NCI-H2196 (cell line): ENCODE measurements around the gene NAA40.
"Not testable (repeated sequence)": the region's sequence is repeated elsewhere in the genome, so short reads cannot be mapped to it uniquely, and the experiment has no call there.

Experiments used
- DNase-seq: peaks from one replicate; lab custom pipeline; 2025; ENCODE audit not compliant: unreplicated experiment; lab: John Stamatoyannopoulos, UW

NAA40 gene

DNA sequence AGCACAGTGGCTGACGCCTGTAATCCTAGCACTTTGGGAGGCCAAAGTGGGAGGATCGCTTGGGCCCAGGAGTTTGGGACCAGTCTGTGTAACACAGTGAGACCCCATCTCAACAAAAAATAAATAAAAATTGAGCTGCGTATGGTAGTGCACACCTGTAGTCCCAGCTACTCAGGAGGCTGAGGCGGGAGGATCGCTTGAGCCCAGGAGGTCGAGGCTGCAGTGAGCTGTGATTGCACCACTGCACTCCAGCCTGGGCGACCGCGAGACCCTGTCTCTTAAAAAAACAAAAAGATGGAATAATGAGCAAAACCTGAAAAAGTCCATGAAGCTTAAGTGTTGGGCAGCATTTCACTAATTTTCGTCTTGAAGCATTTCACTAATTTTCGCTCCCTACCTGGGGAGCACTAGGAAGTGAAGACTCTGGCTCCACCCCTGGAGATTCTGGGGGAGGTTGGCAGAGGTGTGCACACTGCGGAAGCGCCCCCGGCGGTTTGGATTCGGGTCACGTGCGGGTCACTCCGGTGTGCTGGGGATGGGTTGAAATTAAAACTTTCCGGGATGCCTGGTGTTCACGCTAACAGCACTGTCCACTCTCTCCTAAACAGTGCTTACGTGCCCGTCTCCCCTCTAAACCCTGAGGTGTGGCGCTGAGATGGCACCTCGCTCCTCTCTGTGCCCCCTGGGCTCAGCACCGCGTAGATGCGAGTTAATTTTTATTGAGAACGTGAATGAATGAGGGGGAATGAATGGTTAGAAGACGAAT, 906 bp upstream of the NAA40 start:
- DNase-seq, result peak; percentile 61

DNA sequence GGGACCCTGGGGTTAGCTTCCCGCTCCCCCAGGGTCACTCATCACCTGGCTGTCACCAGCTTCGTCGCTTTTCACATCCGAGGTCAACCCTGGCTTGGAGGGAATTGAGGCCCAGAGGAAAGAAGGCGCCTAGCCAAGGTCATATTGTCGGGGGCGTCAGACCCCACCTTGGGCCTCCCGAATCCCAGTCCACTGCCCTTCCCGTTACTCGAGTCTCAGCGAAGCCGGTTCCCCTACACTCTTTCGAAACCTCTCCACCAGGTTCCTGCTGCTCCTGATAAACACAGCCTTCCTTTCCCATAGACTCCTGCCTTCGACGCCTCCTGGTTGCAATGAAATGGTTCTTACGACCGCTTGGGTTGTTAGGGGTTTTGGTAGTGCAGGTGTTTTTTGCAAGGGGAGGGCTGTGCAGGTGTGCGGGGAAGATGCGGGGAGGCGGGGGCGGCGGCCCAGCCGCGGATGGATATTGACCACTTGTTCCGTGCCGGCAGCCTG, 642 bp downstream of the NAA40 start:
- DNase-seq, result no peak

DNA sequence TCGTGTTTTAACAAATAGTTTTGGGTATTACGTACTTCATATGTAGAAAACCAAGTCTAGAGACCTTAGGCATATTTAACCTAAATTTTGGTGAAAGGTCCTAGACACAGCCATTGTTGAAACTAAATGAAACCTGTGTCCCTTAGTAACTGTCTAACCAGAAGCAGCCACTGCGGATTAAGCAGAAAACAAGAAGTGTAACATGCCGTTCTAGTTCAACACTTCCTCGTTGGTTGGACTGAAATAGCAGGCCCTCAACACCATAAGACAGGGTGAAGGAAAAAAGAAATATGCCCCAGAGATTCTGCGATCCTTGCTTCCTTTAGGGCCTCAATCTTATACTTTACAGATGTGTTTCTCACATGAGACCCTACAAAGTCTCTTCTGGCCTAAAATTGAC, 2.0 kb downstream of the NAA40 start:
- DNase-seq, result no peak

DNA sequence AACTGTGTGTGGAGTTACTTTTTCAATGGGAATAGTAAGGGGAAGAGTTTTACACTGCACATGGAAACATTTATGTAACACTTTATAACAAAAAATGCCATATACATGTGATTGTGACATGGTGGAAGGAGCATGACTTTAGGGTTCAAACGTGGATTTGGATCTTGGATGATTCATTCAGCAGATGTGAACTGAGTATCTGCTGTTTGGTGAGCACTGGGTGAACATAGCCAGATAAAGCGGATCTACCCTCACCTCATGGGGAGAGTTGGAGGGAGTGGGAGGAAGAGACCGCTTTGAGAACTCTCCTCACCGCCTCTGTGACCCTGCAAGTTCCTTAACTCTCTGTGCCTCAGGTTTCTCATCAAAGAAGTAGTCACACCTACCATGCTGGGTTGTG, 3.1 kb downstream of the NAA40 start:
- DNase-seq, result no peak

DNA sequence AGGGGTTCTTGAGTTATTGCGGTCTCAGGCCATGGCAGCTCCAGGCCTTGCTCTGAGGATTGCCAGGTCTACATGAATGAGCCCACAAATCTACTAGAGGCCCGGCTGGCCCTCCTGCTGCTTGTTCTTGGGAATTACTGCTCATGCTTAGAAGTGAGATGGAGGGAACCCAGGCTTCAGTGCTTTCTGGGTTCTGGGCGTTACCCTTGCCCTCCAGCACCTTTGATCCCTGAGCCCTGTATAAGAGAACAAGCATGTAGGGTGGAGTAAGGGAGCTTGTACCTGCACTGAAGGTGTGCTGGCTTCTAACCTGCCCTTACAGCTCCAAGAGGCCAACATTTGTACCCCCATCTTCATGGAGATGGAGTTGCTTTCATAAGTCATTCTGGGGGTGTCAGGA, 4.0 kb downstream of the NAA40 start:
- DNase-seq, result no peak

DNA sequence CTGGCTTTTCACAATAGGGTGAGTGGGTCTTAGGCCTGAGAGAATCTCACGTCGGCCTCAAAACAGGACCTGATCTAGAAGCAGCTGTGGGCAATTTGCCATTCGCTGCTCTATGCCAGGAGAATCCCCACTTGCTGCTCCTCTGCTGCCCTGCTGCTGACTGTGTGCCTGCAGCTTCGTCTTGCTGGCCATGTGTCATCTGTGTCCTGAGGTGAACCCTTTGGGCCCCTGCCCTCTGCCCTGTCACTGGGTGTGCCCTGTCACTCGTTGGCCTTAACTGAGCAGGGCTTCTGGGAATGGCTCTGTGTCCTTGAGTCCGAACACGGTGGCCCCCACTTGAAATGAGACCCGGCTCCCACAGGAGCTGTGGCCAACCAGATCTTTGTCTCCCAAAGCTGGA, 6.2 kb downstream of the NAA40 start:
- DNase-seq, result no peak

DNA sequence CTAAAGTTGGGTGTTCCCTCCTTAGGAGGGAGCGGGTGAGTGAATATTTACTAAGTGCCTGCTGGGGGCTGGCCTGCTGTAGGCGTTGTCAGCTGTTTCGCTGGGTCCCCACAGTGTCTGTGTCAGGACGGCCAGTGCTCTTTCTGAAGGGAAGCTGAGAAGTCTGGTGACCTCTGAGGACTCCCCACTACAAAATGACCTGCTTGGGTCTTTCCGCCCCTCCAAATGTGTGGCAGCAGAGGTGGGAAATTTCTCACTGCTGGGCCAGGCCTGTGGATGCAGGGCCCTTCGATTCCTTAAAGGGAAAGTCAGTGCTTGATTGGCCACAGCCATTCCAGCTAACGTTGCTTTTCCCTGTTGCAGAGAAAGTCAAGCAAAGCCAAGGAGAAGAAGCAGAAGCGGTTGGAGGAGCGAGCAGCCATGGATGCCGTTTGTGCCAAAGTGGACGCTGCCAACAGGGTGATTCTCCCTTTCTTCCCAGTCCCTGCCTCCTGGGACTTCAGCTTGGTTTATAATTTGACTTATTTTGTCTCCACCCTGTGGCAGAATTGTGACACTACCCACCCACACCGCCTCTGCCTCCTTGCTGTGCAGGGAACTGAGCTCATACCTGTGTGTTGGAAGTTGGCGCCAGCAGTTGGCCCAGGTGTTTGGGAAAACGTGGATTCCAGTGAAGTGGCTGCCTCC, 6.8 kb downstream of the NAA40 start:
- peak; percentile 80 for DNase-seq

DNA sequence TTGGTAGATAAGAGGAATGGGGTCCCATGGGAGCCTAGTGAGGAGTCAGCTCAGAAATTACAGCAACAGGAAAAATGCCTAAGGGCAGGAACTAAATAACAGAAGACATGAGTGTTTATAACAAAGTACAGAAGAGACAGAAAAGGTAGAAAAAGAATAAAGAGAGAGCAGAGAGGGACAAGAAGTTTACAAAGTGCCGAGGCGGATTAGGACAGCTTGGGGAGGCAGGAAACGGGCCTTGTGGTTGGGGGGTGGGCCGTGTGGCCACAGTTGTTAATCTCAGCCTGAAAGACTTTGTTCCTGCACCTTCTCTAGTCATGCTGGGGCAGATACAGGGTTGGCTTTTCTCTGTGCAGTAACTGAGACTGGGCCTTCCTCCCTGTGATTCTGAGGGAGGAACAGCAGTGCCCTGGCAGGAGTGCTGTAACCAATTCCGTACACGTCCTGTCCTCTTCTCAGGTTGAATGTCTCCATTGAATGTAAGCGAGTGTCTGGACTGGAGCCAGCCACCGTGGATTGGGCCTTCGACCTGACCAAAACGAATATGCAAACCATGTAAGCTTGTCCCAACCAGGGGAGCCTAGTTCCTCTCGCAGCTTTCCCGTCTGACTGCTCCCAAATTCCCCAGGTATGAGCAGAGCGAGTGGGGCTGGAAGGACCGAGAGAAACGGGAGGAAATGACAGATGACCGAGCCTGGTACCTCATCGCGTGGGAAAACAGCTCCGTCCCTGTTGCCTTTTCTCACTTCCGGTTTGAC, 13.2 kb downstream of the NAA40 start:
- DNase-seq, result no peak

DNA sequence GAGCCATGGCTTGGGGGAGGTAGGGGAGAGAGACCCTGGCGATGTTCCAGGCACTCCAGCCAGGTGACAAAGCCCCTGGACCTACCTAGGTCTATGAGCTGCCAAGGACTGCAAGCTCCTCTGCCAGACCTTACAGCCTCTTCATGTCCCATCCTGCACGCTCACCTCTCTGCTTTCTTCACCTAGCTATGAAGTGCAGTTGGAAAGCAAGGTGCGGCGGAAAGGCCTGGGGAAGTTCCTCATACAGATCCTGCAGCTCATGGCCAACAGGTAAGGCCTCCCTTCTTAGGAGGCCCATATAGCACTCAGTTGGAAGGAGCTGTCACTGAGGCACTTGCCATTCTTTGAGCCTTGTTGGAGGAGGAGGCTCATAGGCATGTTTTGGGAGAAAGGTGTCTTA, 13.8 kb downstream of the NAA40 start:
- DNase-seq, result no peak

DNA sequence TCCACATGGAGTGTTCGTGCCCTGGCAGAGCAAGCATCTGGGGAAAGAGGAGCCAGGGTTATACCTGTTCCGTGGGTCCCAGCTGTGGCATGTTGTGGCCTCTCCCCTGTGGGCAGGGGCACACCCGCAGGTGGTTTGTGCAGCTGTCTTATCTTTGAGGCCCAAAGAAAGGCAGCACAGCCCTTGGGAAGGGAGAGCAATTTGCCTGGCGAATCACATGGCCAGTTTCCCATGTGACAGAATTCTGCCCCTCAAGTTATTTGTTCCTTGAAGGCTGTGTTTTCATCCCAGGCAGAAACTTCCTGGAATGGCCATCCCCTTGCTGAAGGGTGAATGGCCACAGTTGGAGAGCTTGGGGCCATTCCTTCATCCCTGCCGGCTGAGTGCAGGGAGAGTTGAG, 19.2 kb downstream of the NAA40 start:
- no peak for DNase-seq

DNA sequence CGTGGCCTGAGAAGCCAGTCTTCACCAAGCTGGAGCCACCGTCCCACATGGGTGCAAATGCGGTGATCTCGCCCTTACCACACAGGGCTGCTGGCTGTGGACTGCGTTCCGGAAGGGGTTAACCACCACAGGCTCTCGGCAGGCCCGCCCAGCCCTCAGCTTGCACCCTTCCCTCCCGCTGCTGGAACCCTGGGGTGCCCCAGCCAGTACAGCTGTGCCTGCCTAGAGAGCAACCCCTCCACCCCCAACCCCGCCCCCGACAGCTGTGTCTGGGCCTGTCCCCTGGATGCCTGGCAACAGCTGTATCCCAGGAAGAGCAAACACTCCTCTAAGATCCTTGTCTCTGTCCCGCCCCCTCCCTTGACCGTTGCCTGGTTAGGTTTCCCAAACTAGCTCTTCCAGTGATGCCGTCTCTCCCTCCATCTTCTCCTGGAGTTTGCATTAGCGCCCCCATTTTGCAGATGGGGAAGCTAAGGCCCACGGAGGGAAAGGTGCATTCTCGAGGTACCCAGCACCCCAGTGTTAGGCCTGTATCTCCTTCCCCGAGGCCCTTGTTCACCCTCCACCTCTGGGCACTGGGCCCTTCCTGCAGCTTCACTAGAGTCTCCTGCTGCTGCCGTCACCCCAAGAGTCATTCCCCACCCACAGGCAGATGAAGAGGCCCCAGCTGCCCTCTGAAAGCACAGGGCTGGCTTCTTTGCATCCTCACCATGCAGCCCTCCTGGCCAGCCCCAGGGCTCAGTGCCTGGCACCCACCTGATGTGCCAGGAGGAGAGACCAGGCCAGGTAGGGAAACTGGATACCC, 23.0 kb downstream of the NAA40 start:
- DNase-seq, result peak; percentile 85

DNA sequence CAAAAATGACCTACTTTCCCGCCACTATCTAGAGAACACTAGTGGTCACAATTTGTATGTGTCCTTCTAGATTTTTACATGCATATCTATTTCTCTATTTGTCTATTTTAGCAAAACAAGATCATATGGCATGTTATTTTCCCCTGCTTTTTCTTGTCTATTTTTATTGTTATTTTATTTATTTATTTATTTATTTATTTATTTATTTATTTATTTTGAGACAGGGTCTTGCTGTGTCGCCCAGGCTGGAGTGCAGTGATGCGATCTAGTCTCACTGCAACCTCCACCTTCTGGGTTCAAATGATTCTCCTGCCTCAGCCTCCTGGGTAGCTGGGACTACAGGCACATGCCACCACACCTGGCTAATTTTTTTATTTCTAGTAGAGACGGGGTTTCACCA, 25.1 kb downstream of the NAA40 start:
- not testable (repeated sequence) for DNase-seq

DNA sequence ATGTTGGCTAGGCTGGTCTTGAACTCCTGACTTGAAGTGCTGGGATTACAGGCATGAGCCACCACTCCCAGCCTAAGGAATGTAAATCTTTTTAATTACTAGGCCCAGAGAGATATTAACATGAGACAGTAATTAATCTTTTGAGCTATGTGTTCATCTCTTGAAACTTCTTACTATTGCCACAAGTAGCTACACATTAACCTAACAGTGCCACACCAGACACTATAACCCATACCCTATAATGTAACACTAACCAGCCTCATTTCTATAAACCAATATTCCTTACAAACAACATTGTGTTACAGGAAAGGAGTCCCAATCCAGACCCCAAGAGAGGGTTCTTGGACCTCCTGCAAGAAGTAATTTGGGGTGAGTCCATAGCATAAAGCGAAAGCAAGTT, 27.6 kb downstream of the NAA40 start:
- DNase-seq, result no peak

DNA sequence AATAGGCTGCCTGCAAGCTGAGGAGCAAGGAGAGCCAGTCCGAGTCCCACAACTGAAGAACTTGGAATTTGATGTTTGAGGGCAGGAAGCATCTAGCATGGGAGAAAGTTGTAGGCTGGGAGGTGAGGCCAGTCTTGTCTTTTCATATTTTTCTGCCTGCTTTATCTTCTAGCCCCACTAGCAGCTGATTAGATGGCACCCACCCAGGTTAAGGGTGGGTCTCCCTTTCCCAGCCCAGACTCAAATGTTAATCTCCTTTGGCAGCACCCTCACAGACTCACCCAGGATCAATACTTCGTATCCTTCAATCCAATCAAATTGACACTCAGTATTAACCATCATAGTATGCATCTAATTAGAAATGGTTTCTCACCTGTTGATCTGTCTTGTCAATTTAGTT, 30.7 kb downstream of the NAA40 start:
- no peak for DNase-seq

DNA sequence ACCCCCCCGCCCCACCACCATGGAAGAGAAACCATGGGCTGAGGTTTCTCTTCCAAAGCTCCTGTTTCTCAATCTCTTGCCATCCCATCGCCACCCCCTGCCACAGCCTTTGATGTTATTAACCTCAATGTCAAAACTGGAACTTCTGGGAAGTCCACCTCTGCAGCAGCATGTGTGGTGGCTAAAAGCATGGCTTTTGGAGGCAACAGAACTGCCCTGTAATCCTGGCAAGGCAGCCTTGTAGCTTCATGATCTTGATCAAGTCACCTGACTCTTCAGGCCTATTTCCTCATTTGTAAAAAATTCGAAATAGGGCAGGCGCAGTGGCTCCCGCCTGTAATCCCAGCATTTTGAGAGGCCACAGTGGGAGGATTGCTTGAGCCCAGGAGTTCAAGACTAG, 32.1 kb downstream of the NAA40 start:
- DNase-seq, result no peak

DNA sequence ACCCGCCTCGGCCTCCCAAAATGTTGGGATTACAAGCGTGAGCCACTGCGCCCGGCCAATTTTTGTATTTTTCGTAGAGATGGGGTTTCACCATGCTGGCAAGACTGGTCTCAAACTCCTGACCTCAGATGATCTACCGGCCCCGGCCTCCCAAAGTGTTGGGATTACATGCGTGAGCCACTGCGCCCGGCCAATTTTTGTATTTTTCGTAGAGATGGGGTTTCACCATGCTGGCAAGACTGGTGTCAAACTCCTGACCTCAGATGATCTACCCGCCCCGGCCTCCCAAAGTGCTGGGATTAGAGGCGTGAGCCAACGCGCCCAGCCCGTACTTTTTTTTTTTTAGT, 35.1 kb downstream of the NAA40 start:
- not testable (repeated sequence) for DNase-seq

DNA sequence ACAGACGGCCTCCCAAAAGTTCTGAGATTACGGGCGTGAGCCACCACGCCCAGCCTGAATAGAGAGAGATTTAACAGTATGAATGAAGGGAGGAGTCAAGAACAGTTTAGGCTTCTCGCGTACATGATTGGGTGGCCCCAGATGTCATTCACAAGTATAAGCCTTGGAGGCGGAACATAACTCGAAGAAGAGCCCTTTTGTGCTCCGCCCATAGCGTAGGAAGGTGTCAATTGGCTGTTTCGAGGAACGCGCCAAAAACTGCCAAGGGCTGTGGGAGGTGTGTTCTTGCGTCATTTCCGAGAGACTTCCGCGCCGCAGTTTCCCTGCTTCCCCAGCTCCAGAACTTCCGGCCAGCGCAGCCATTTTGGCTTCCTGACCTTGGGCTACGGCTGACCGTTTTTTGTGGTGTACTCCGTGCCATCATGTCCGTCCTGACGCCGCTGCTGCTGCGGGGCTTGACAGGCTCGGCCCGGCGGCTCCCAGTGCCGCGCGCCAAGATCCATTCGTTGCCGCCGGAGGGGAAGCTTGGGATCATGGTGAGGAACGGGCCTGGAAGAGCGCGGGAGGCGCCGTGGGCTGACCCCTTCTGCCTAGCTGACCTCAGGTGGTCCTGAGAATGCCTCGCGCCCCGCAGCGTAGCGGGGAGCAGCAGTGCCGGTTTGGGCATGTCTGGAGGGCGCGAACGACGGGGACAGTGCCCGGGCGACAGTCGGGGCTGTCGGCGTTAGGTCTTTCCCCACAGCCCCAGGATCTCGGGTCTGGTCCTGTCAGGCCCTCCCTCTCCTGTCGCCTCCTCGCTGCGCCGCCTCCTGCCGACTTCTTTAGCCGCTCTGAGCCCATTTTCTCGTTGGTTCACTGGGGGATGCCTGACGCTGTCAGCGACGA, 35.7 kb downstream of the NAA40 start, which contains the start of gene COX8A:
COX8A (plus strand) TSS at position 362 of the 885 bp plus-strand sequence; CDS start at position 423, 61 bp downstream.
- DNase-seq, result peak; percentile 100

DNA sequence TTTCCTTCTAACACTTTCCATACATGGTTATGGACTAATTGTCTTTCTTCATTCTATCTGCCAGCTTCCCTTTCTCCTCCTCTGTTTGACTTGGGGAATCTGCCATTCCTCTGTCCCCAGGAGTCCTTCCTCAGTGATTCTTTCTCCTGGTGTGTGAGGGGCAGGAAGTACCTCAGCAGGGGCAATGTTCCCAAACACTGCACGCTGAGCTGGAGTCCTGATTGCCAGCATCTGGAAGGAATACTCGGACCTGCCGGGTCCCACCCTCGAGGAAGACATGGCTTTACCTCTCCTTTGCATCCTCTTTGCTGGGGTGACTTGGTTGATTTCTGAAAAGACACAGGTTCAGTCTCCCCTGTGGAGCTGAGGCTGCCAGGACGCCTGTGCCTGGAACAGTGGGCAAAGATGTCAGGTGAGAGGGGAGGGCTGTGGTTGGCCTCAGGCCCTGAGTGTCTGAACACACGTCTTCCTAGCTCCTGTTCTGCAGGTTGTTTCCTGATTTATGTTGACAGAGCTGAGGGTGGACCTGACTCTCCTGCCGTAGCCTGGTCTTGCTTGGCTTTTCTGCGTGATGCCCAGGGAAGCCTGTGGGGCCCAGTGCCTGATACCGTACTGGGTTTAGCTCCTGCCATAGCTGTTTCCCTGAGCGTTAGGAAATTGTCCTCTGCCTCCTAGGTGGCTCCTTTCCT, 39.9 kb downstream of the NAA40 start:
- DNase-seq, result no peak

DNA sequence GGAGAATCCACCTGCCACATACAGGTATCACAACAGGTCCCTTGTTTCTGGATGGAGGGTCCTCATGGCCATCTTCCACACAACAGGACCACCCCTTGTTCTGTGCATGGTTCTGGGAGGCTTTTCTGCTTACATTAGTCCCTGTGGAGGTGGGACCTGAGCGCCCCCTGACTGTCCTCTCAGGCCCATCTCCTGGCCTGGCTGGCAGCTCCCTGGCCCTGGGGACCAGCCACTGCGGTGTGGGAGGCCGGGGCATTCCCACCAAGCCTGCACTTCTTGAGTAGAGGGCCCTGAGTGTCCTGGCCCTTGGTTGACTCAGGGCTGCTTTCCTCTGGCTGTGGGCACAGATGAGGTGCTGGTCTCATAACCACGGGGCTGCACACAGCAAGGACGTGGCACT, 40.6 kb downstream of the NAA40 start:
- DNase-seq, result no peak

DNA sequence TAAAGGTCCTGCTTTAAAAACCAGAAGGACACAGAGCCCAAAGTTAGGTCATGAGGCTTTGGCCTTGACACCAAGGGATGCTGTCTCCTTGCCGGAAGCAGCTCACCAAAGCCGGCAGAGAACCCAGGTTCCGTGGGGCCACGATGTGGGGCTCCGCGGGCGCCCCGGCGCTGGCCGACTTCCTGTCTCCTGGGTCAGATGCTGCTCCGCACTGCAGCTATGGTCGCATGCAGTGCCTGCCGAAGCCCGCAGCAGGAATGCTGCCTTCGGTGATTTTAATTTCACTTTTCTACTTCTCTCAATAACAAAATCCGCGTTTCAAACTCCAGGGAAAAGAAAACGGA, 47.0 kb downstream of the NAA40 start:
- peak; percentile 30 for DNase-seq
